PC-3 (cell line): ENCODE results near the gene DIP2A.

ENCODE experiments used
- CTCF ChIP-seq: fragments of 300-600 bp; sonication (generic); conservative IDR thresholded peaks from 2 replicates; pipeline ENCODE4 v1.5.1; 2017; ENCODE audit warnings: antibody characterized with exemption, low read depth, mild to moderate bottlenecking, low read length
- EZH2 ChIP-seq: fragments of 300-600 bp; sonication (generic); IDR thresholded peaks from one replicate; pipeline ENCODE4 v1.6.1; 2017; ENCODE audit warnings: antibody characterized with exemption, mild to moderate bottlenecking, low read length; ENCODE audit not compliant: unreplicated experiment
- EZH2phosphoT487 ChIP-seq: fragments of 300-600 bp; sonication (generic); IDR thresholded peaks from 2 replicates; pipeline ENCODE4 v1.6.1; 2018; ENCODE audit warnings: mild to moderate bottlenecking, antibody characterized with exemption, low read length, borderline replicate concordance

- TF ChIP-seq CTCF: no peak
- no peak for TF ChIP-seq EZH2phosphoT487
- no peak for TF ChIP-seq EZH2
These were observed 58.7 kb downstream of the DIP2A start for GRCh38 chr21:46517361-46517760.
